ENCODE measurements around the gene CAND1.
A peak's percentile ranks its signal among the peaks of the same experiment; 100 is the strongest.

The CAND1 gene

GRCh38 chr12:67254372-67255026, 14.7 kb upstream of the CAND1 start:
- DNase-seq (ENCODE audit: insufficient read length, low spot score) (no peak), FAIRE-seq (no peak)
- no peak for TF ChIP-seq TAF1 (IDR thresholded peaks at IDR 0.05; ENCODE audit: low read depth, low read length)
- TF ChIP-seq PAX5 (IDR thresholded peaks at IDR 0.05; ENCODE audit: insufficient read depth, low read length, severe bottlenecking) = no peak
- no peak for TF ChIP-seq SPI1 (IDR thresholded peaks at IDR 0.05; ENCODE audit: low read depth, low read length)
- no peak for TF ChIP-seq POLR2A (IDR thresholded peaks at IDR 0.05; ENCODE audit: low read depth, low read length)
- no peak for TF ChIP-seq POU2F2 (IDR thresholded peaks at IDR 0.05; ENCODE audit: low read depth, low read length)
- no peak for TF ChIP-seq POLR2AphosphoS5 (IDR thresholded peaks at IDR 0.05; ENCODE audit: low read depth, low read length)

GRCh38 chr12:67256649-67257048, 12.5 kb upstream of the CAND1 start:
- DNase-seq (ENCODE audit: insufficient read length, low spot score) (no peak), FAIRE-seq (no peak)
- no peak for TF ChIP-seq POU2F2 (IDR thresholded peaks at IDR 0.05; ENCODE audit: low read depth, low read length)
- no peak for TF ChIP-seq PAX5 (IDR thresholded peaks at IDR 0.05; ENCODE audit: insufficient read depth, low read length, severe bottlenecking)
- TF ChIP-seq SPI1 (IDR thresholded peaks at IDR 0.05; ENCODE audit: low read depth, low read length) = no peak
- no peak for TF ChIP-seq POLR2A (IDR thresholded peaks at IDR 0.05; ENCODE audit: low read depth, low read length)
- TF ChIP-seq TAF1 (IDR thresholded peaks at IDR 0.05; ENCODE audit: low read depth, low read length) = no peak
- no peak for TF ChIP-seq POLR2AphosphoS5 (IDR thresholded peaks at IDR 0.05; ENCODE audit: low read depth, low read length)

- FAIRE-seq = no peak
- TF ChIP-seq POLR2A (IDR thresholded peaks at IDR 0.05; ENCODE audit: low read depth, low read length) (no peak), PAX5 (IDR thresholded peaks at IDR 0.05; ENCODE audit: insufficient read depth, low read length, severe bottlenecking) (no peak)
These were observed 5.7 kb upstream of the CAND1 start for GRCh38 chr12:67263471-67263870.

GRCh38 chr12:67268335-67268895, 743 bp upstream of the CAND1 start:
- FAIRE-seq (peak; percentile 97), DNase-seq (ENCODE audit: insufficient read length, low spot score) (peak; percentile 65)
- TF ChIP-seq TAF1 (IDR thresholded peaks at IDR 0.05; ENCODE audit: low read depth, low read length) (no peak), POU2F2 (IDR thresholded peaks at IDR 0.05; ENCODE audit: low read depth, low read length) (peak; percentile 70), POLR2A (IDR thresholded peaks at IDR 0.05; ENCODE audit: low read depth, low read length) (0 out of 2 replicates have a peak, but pooled peaks have one; percentile 11), SPI1 (IDR thresholded peaks at IDR 0.05; ENCODE audit: low read depth, low read length) (no peak)

More at GRCh38 chr12:67263471-67263870, 5.7 kb upstream of the CAND1 start:
- DNase-seq (ENCODE audit: insufficient read length, low spot score) = no peak

GRCh38 chr12:67269633-67270573, 745 bp downstream of the CAND1 start:
- FAIRE-seq (peak; percentile 28), DNase-seq (ENCODE audit: insufficient read length, low spot score) (peak; percentile 7)
- no peak for TF ChIP-seq POLR2A (IDR thresholded peaks at IDR 0.05; ENCODE audit: low read depth, low read length)
- peak; percentile 41 for TF ChIP-seq SPI1 (IDR thresholded peaks at IDR 0.05; ENCODE audit: low read depth, low read length)

- FAIRE-seq (no peak), DNase-seq (ENCODE audit: insufficient read length, low spot score) (no peak)
- no peak for TF ChIP-seq TAF1 (IDR thresholded peaks at IDR 0.05; ENCODE audit: low read depth, low read length)
- no peak for TF ChIP-seq POU2F2 (IDR thresholded peaks at IDR 0.05; ENCODE audit: low read depth, low read length)
- TF ChIP-seq SPI1 (IDR thresholded peaks at IDR 0.05; ENCODE audit: low read depth, low read length) = no peak
- TF ChIP-seq PAX5 (IDR thresholded peaks at IDR 0.05; ENCODE audit: insufficient read depth, low read length, severe bottlenecking) = no peak
- TF ChIP-seq POLR2A (IDR thresholded peaks at IDR 0.05; ENCODE audit: low read depth, low read length) = no peak
- TF ChIP-seq POLR2AphosphoS5 (IDR thresholded peaks at IDR 0.05; ENCODE audit: low read depth, low read length) = no peak
These were observed 1.5 kb downstream of the CAND1 start for GRCh38 chr12:67270622-67271021.

- FAIRE-seq (no peak), DNase-seq (ENCODE audit: insufficient read length, low spot score) (no peak)
- TF ChIP-seq TAF1 (IDR thresholded peaks at IDR 0.05; ENCODE audit: low read depth, low read length) (no peak), SPI1 (IDR thresholded peaks at IDR 0.05; ENCODE audit: low read depth, low read length) (no peak), POLR2A (IDR thresholded peaks at IDR 0.05; ENCODE audit: low read depth, low read length) (no peak), POU2F2 (IDR thresholded peaks at IDR 0.05; ENCODE audit: low read depth, low read length) (no peak), POLR2AphosphoS5 (IDR thresholded peaks at IDR 0.05; ENCODE audit: low read depth, low read length) (no peak), PAX5 (IDR thresholded peaks at IDR 0.05; ENCODE audit: insufficient read depth, low read length, severe bottlenecking) (no peak)
These were observed 2.8 kb downstream of the CAND1 start for GRCh38 chr12:67271976-67272375.

GRCh38 chr12:67274186-67274585, 5.0 kb downstream of the CAND1 start:
- no peak for DNase-seq (ENCODE audit: insufficient read length, low spot score)
- TF ChIP-seq POLR2A (IDR thresholded peaks at IDR 0.05; ENCODE audit: low read depth, low read length) (no peak), SPI1 (IDR thresholded peaks at IDR 0.05; ENCODE audit: low read depth, low read length) (peak; percentile 36), TAF1 (IDR thresholded peaks at IDR 0.05; ENCODE audit: low read depth, low read length) (no peak)
- no peak for FAIRE-seq

- FAIRE-seq (no peak), DNase-seq (ENCODE audit: insufficient read length, low spot score) (no peak)
- no peak for TF ChIP-seq POLR2AphosphoS5 (IDR thresholded peaks at IDR 0.05; ENCODE audit: low read depth, low read length)
- TF ChIP-seq POU2F2 (IDR thresholded peaks at IDR 0.05; ENCODE audit: low read depth, low read length) = no peak
- no peak for TF ChIP-seq TAF1 (IDR thresholded peaks at IDR 0.05; ENCODE audit: low read depth, low read length)
- no peak for TF ChIP-seq POLR2A (IDR thresholded peaks at IDR 0.05; ENCODE audit: low read depth, low read length)
- TF ChIP-seq PAX5 (IDR thresholded peaks at IDR 0.05; ENCODE audit: insufficient read depth, low read length, severe bottlenecking) = no peak
- TF ChIP-seq SPI1 (IDR thresholded peaks at IDR 0.05; ENCODE audit: low read depth, low read length) = no peak
These were observed 6.3 kb downstream of the CAND1 start for GRCh38 chr12:67275380-67275913.

All from GM12891 (cell line).